CD8-positive, alpha-beta memory T cell (primary cell): ENCODE measurements around the gene P2RX7. TPM values are rescaled to one million over a fixed set of nuclear protein-coding genes. Genes with fewer than 3 reads are reported as not detected.

Experiments
- CTCF ChIA-PET: fragments of 350-600 bp; sonication (Branson Sonifier 250); formaldehyde crosslinking; loops from one replicate; lab custom pipeline; 2021; ENCODE audit warnings: antibody characterized with exemption; lab: Charles Lee
- POLR2A ChIA-PET: fragments of 350-600 bp; sonication (Branson Sonifier 250); formaldehyde crosslinking; loops from one replicate; lab custom pipeline; 2021; ENCODE audit warnings: antibody characterized with exemption; lab: Charles Lee
- DNase-seq, 5 donors: peaks; one replicate each; pipeline versions ENCODE4 v3.0.0 to v3.0.0-alpha.2; 2020 to 2022; ENCODE audit warnings: mixed read lengths in 1 of 5
- H3K27ac ChIP-seq: one replicate; pipeline ENCODE4 v1.7.0; 2013; ENCODE audit warnings: low read depth, mild to moderate bottlenecking, low read length, moderate library complexity
- H3K27me3 ChIP-seq: 2 replicates; pipeline ENCODE4 v1.7.0; 2013; ENCODE audit warnings: low read length, mild to moderate bottlenecking; ENCODE audit not compliant: insufficient read depth, poor library complexity, severe bottlenecking
- H3K36me3 ChIP-seq: 2 replicates; pipeline ENCODE4 v1.7.0; 2013; ENCODE audit warnings: mild to moderate bottlenecking, low read length, moderate library complexity; ENCODE audit not compliant: insufficient read depth
- H3K4me1 ChIP-seq: 2 replicates; pipeline ENCODE4 v1.7.0; 2013; ENCODE audit warnings: mild to moderate bottlenecking, low read length, moderate library complexity; ENCODE audit not compliant: insufficient read depth
- H3K4me3 ChIP-seq: 2 replicates; pipeline ENCODE4 v1.7.0; 2013; ENCODE audit warnings: mild to moderate bottlenecking, low read length
- H3K9me3 ChIP-seq: 2 replicates; pipeline ENCODE4 v1.7.0; 2013; ENCODE audit warnings: mild to moderate bottlenecking, low read length
- H3K27ac Mint-ChIP-seq, 8 donors: one replicate each; pipeline ENCODE4 v1.8.0; 2020 to 2021; ENCODE audit warnings: mixed read lengths in 8 of 8, mild to moderate bottlenecking in 6 of 8, inconsistent platforms in 3 of 8, moderate library complexity in 3 of 8
- H3K27me3 Mint-ChIP-seq, 2 donors: one replicate each; pipeline ENCODE4 v1.8.0; 2020 to 2021; ENCODE audit warnings: mixed read lengths in 2 of 2, mild to moderate bottlenecking in 1 of 2, moderate library complexity in 1 of 2
- H3K36me3 Mint-ChIP-seq, 3 donors: one replicate each; pipeline ENCODE4 v1.8.0; 2020 to 2021; ENCODE audit warnings: mixed read lengths in 3 of 3, inconsistent platforms in 1 of 3, mild to moderate bottlenecking in 1 of 3
- H3K4me1 Mint-ChIP-seq, 3 donors: one replicate each; pipeline ENCODE4 v1.8.0; 2020 to 2021; ENCODE audit warnings: mixed read lengths in 3 of 3, inconsistent platforms in 1 of 3, mild to moderate bottlenecking in 1 of 3
- H3K4me3 Mint-ChIP-seq, 7 donors: one replicate each; pipeline ENCODE4 v1.8.0; 2020 to 2021; ENCODE audit warnings: mixed read lengths in 7 of 7, mild to moderate bottlenecking in 6 of 7, moderate library complexity in 4 of 7, inconsistent platforms in 2 of 7
- H3K9me3 Mint-ChIP-seq, 5 donors: one replicate each; pipeline ENCODE4 v1.8.0; 2020 to 2022; ENCODE audit warnings: mixed read lengths in 5 of 5, mild to moderate bottlenecking in 3 of 5, moderate library complexity in 2 of 5, inconsistent platforms in 1 of 5
- polyA plus RNA-seq: library from polyadenylated mRNA; unstranded; fragments of 300-500 nt; fragmentation: Illumina TruSeq; gene quantifications from one replicate; pipeline ENCODE4 v1.2.3, GENCODE V29; 2021
- total RNA-seq, 2 experiments: library from RNA; stranded (reverse); gene quantifications; one replicate each; pipeline ENCODE4 v1.2.3, GENCODE V29; 2021

The P2RX7 gene
- total and polyA plus RNA-seq, 3 experiments from 2014 or later = 4.3 to 9.2 (median 4.5) TPM

DNA sequence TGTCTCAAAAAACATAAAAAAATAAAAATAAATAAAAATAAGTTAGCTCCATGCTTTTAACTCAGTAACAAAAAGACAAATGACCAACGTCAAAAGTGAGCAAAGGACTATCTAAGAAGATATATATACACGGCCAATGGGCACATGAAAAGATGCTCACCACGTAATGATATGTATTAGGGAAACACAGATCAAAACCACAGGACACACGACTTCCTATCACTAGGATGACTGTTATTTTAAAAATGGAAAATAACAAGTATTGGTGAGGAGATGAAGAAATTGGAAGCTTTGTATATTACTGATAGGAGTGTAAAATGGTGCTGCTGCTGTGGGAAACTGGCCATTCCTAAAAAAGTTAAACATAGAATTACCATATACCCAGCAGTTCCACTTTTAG lies 20.2 kb upstream of the P2RX7 start:
- Histone ChIP-seq H3K27ac (no peak overlapping the region), H3K9me3 (no peaks in the 10 kb centered on the region), H3K36me3 (no peaks in the 10 kb centered on the region), H3K4me3 (no peak overlapping the region), H3K4me1 (no peaks in the 10 kb centered on the region), H3K27me3 (no peaks in the 10 kb centered on the region)
- ChIA-PET POLR2A (no interaction called here), CTCF (interaction anchor here (1.3 to 1.6 kb wide), 2 partner anchors 107 to 528 kb away, joined by 3 read pairs; no protein-coding TSS in a partner anchor)
- no peak overlapping the region for H3K27ac Mint-ChIP-seq
- H3K4me3 Mint-ChIP-seq = no peak overlapping the region
- no peak for DNase-seq
- H3K27me3 Mint-ChIP-seq = no peaks in the 10 kb centered on the region
- H3K9me3 Mint-ChIP-seq = no peaks in the 10 kb centered on the region
- H3K4me1 Mint-ChIP-seq = peaks cover 3 to 9% (median 5%) of the 10 kb centered on the region in 3 donors
- H3K36me3 Mint-ChIP-seq = no peaks in the 10 kb centered on the region

DNA sequence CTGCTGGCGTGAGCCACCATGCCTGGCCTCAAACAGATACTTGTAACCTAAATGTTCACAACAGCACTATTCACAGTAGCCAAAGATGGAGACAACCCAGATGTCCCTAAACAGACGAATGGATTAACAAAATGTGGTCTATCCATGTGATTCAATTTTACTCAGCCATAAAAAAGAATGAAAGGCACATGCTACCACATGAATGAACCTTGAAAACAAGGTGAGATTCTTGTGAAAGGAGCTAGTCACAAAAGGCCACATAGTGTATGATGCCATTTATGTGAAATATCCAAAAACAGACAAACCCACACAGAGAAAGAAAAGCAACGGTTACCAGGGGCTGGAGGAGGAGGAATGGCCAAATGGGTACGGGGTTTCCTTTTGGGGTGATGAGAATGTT lies 19.6 kb upstream of the P2RX7 start:
- no peak for DNase-seq
- Mint-ChIP-seq H3K27ac (peak overlapping the region in 1 of 8 donors; percentile 50), H3K9me3 (no peaks in the 10 kb centered on the region), H3K4me1 (peaks cover 3 to 9% (median 5%) of the 10 kb centered on the region in 3 donors), H3K36me3 (no peaks in the 10 kb centered on the region), H3K27me3 (no peaks in the 10 kb centered on the region), H3K4me3 (no peak overlapping the region)
- Histone ChIP-seq H3K9me3 (no peaks in the 10 kb centered on the region), H3K27ac (no peak overlapping the region), H3K27me3 (no peaks in the 10 kb centered on the region), H3K4me1 (no peaks in the 10 kb centered on the region), H3K36me3 (no peaks in the 10 kb centered on the region), H3K4me3 (no peak overlapping the region)
- ChIA-PET CTCF (no interaction called here), POLR2A (no interaction called here)

DNA sequence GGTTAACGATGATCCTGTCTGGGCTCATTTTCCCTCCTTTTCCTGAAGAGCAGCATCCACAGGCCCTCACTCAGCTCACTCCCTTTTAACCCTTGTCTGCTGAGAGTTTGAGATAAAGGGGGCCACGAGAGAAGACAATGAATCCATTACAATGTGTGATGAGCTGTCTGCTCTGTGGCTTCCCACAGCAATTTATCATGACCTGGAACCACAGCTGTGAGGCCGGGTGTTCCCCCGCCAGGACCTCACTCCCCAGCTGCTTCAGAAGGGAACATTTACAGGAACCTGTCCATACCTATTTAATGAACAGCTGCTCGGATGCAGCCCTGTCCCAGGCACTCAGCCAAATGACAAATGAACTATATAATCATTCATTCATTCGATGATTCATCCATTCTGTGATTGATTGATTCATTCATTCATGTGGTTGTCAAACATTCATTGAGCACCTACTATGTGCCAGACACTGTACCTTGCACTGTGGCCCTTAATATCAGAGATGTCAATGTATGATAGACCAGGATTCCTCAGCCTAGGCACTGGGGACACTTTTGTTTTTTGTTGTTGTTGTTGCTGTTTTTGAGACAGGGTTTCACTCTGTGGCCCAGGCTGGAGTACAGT lies 18.5 kb upstream of the P2RX7 start:
- H3K27ac ChIP-seq = no peak overlapping the region
- H3K27me3 Mint-ChIP-seq = peaks cover 0 to 2% of the 10 kb centered on the region in 2 donors
- ChIA-PET POLR2A (interaction anchor here (0.6 kb wide), 1 partner anchor 85 kb away, joined by 3 read pairs; no protein-coding TSS in a partner anchor), CTCF (no interaction called here)
- no peak overlapping the region for H3K27ac Mint-ChIP-seq
- H3K4me3 Mint-ChIP-seq = no peak overlapping the region
- no peak for DNase-seq
- no peak overlapping the region for H3K4me3 ChIP-seq
- H3K36me3 Mint-ChIP-seq = no peaks in the 10 kb centered on the region
- H3K36me3 ChIP-seq = no peaks in the 10 kb centered on the region
- no peaks in the 10 kb centered on the region for H3K9me3 ChIP-seq
- H3K4me1 Mint-ChIP-seq = peaks cover 3 to 9% (median 5%) of the 10 kb centered on the region in 3 donors
- no peaks in the 10 kb centered on the region for H3K27me3 ChIP-seq
- no peaks in the 10 kb centered on the region for H3K9me3 Mint-ChIP-seq
- H3K4me1 ChIP-seq = no peaks in the 10 kb centered on the region

DNA sequence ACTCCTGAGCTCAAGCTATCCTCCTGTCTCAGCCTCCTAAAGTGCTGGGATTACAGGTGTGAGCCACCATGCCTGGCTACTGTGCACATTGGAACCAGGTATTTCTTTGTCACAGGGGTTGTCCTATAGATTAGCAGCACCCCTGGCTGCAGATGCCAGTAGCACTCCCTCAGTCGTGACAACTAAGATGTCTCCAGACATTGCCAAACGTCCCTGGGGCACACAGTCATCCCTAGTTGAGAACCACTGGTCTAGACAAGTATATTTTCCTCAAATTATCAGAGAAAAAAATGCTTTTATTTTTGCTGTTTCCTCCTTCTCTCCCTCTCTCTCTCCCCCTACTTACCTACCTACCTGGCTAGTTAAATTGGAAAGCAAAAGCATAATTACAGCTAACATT lies 17.9 kb upstream of the P2RX7 start:
- H3K36me3 Mint-ChIP-seq = no peaks in the 10 kb centered on the region
- DNase-seq = no peak
- H3K27me3 Mint-ChIP-seq = peaks cover 0 to 3% of the 10 kb centered on the region in 2 donors
- H3K9me3 Mint-ChIP-seq = no peaks in the 10 kb centered on the region
- H3K4me3 Mint-ChIP-seq = no peak overlapping the region
- H3K4me1 ChIP-seq = no peaks in the 10 kb centered on the region
- H3K27me3 ChIP-seq = no peaks in the 10 kb centered on the region
- no peak overlapping the region for H3K4me3 ChIP-seq
- ChIA-PET CTCF (no interaction called here), POLR2A (no interaction called here)
- H3K9me3 ChIP-seq = no peaks in the 10 kb centered on the region
- H3K4me1 Mint-ChIP-seq = peaks cover 3 to 9% (median 5%) of the 10 kb centered on the region in 3 donors
- H3K27ac ChIP-seq = no peak overlapping the region
- no peaks in the 10 kb centered on the region for H3K36me3 ChIP-seq
- no peak overlapping the region for H3K27ac Mint-ChIP-seq

DNA sequence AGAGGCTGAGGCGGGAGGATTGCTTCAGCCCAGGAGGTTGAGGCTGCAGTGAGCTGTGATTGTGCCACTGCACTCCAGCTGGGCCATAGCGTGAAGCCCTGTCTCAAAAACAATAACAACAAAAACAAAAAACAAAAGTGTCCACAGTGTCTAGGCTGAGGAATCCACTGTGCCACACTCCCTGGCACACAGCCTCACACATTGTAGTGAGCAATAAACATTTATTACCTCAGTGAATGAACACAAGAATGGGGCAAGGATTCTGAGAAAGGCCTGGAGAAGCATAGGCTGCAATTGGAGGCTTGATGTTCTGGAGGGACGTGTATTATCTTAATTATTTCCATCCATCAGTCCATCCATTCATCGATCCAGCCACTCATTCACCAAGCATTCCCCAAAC lies 17.1 kb upstream of the P2RX7 start:
- Mint-ChIP-seq H3K9me3 (no peaks in the 10 kb centered on the region), H3K36me3 (no peaks in the 10 kb centered on the region), H3K4me1 (peaks cover 0 to 5% (median under 1%) of the 10 kb centered on the region in 3 donors), H3K27me3 (peaks cover 0 to 3% of the 10 kb centered on the region in 2 donors), H3K27ac (peak overlapping the region in 1 of 8 donors; percentile 48), H3K4me3 (no peak overlapping the region)
- H3K4me1 ChIP-seq = no peaks in the 10 kb centered on the region
- H3K4me3 ChIP-seq = no peak overlapping the region
- no peaks in the 10 kb centered on the region for H3K9me3 ChIP-seq
- ChIA-PET CTCF (no interaction called here), POLR2A (no interaction called here)
- no peaks in the 10 kb centered on the region for H3K27me3 ChIP-seq
- no peaks in the 10 kb centered on the region for H3K36me3 ChIP-seq
- no peak for DNase-seq
- no peak overlapping the region for H3K27ac ChIP-seq

DNA sequence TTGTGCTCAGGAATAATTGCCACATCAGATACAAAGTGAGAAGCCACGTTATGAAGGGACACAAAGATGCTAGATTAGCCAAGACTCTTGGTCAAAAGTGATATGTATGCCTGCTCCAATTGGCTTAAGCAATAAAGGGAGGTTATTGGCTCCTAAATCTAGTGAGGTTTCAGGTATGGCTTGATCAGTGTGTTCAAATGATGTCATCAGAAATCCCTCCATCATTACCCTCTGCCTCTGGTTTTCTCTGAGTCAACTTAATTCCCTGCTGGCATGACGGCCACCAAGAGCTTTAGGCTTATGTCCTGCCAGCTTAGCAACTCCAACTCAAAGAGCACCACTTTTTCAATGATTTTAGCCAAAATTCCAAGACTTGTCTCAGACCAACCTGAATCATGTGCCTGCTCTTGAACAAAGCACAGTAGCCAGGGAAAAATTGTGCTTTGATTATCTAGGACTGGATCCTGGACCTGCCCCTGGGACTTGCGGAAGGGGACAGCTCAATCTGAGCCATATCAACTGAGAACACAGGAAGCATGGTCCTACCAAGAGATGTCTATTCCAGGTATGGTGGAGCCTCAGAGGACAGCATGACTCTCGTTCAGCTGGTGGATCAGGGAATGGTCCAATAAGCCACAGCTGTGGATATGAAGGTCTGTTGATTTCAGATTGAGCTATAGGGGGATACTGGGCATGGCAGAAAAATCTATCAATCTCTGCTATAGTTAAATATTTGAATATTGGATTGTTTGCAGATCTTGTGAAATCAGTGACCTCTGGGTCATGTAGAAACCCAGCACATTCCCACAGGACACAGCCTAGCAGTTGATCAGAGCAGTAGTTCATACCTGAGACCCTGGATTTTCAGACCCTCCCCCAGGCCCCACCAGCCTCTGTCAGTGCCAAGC lies 16.1 kb upstream of the P2RX7 start:
- peaks cover 0 to 3% of the 10 kb centered on the region in 2 donors for H3K27me3 Mint-ChIP-seq
- DNase-seq = no peak
- no peak overlapping the region for H3K27ac ChIP-seq
- H3K4me3 ChIP-seq = no peak overlapping the region
- H3K36me3 ChIP-seq = no peaks in the 10 kb centered on the region
- no peaks in the 10 kb centered on the region for H3K36me3 Mint-ChIP-seq
- peaks cover 3 to 8% (median 8%) of the 10 kb centered on the region in 3 donors for H3K4me1 Mint-ChIP-seq
- no peak overlapping the region for H3K27ac Mint-ChIP-seq
- no peaks in the 10 kb centered on the region for H3K9me3 ChIP-seq
- no peak overlapping the region for H3K4me3 Mint-ChIP-seq
- H3K9me3 Mint-ChIP-seq = no peaks in the 10 kb centered on the region
- POLR2A ChIA-PET = no interaction called here
- CTCF ChIA-PET = interaction anchor here (0.5 to 2.1 kb wide), 3 partner anchors 56 to 401 kb away, joined by 3 to 4 read pairs (median 3); no protein-coding TSS in a partner anchor
- no peaks in the 10 kb centered on the region for H3K27me3 ChIP-seq
- no peaks in the 10 kb centered on the region for H3K4me1 ChIP-seq

DNA sequence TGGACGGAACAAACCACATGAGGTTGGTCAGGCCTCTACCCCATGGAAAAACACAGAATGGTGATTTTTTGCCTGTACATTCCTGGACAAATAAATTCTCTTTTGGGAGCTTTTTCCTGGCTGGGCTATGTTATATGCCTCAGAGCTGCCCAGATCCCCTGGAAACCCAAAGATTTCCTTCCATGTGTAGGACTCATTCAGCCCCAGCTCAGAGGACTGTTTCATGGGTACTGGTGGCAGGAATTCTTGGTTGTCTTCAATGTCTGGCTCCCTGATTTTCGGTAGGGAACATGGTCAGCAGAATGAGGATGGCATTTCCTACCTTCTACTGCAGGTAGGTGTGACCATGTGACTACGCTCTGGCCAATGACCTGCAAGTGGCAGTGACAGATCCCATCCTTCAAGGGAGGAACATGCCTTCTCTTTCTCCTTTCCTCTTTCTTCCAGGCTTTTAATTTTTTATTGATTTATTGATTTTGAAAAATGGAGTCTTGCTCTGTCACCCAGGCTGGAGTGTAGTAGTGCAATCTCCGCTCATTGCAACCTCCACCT lies 15.4 kb upstream of the P2RX7 start:
- H3K4me1 Mint-ChIP-seq = peaks cover 3 to 8% (median 8%) of the 10 kb centered on the region in 3 donors
- no peaks in the 10 kb centered on the region for H3K9me3 ChIP-seq
- no peaks in the 10 kb centered on the region for H3K9me3 Mint-ChIP-seq
- no peak overlapping the region for H3K4me3 Mint-ChIP-seq
- ChIA-PET POLR2A (interaction anchor here (0.6 kb wide), 1 partner anchor 814 kb away, joined by 3 read pairs; no protein-coding TSS in a partner anchor), CTCF (interaction anchor here (0.5 to 2.1 kb wide), 3 partner anchors 57 to 402 kb away, joined by 3 to 4 read pairs (median 3); no protein-coding TSS in a partner anchor)
- H3K4me1 ChIP-seq = no peaks in the 10 kb centered on the region
- no peak for DNase-seq
- no peaks in the 10 kb centered on the region for H3K27me3 ChIP-seq
- H3K27ac Mint-ChIP-seq = no peak overlapping the region
- no peak overlapping the region for H3K27ac ChIP-seq
- H3K27me3 Mint-ChIP-seq = peaks cover 0 to 3% of the 10 kb centered on the region in 2 donors
- no peak overlapping the region for H3K4me3 ChIP-seq
- no peaks in the 10 kb centered on the region for H3K36me3 ChIP-seq
- H3K36me3 Mint-ChIP-seq = no peaks in the 10 kb centered on the region
